HG03097 (cell line): ENCODE data around the gene SMYD1.

Experiments used
- ATAC-seq: cut with Tn5 transposase; IDR thresholded peaks from one replicate; pipeline ENCODE4 v1.9.1; 2021; ENCODE audit not compliant: unreplicated experiment, low FRiP score

SMYD1 gene

DNA sequence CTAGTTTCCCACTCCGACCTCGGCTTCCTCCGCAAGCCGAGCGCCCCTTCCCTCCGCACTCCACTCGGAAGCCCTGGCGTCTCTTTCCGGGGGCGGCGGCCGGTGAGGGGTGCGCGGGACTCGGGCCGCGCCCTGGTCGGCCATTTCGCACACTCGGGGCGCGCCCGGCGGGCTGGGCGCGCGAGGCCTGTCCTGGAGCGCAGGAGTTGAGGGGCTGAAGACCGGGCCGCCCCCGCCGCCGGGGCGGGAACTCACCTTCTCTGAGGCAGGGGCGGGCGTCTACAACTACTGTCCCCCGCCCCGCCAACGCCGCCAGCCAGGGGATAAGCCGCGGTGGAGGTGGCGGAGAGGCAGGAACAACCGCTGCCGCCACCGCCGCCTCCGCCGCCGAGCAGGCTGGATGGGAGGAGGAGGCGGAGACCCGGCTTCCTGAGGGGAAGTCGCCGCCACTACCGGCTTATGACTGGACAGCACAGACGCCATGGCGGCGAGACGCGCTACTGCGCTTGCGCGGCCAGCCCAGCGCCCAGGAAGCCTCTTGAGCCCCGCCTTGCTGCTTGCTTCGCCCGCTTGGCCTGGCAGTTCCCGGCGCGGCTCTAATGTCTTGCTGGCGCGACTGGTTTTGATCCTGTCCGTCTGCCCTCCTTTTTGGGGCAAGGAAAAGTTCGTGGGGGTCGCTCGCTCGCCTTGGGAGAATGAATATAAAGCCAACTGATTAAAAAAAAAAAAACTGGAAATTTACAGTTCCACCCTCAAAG is 12.1 kb upstream of the SMYD1 start, which contains the start of gene KRCC1:
TSS of gene KRCC1 (minus strand) at position 413 of the 758 bp plus-strand sequence. CDS start 27,220 bp downstream, outside the sequence.
- peak; percentile 95 for ATAC-seq

DNA sequence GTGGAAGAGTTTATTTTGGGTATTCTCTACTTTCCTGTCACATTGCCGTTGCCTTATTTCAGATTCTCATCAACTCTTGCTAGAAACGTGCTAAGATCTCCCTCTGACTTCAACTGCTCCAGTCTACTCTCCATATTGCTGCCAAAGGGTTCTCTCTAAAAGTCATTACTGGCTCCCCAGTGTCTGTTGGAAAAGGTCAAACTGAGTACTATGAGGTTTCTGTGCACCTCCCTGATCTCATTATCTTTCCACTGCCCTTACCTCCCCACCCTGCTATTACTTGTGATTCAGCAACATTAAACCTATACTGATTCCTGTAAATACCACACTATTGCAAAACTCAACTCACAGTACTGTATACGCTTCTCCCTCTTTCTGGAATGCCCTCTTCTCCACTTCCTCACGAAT is 10.2 kb upstream of the SMYD1 start:
- ATAC-seq: no peak

DNA sequence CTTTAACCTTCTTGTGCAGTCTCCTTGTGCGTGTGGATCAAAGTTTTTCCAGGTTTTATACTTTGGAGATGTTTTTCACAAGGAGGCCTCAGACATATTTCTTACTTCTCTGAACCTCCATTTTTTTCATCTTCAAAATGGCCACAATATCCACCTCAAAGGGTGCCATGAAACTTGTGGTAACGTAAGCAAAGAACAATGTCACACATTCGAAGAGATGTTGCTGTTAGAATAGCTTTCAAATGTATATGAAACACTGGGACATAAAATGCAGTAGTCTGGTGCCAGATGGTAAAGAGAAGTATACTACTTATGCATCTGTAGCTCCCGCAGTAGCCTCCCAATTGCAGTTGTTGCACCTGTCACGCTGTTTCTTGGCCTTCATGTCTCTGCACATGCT is 9.4 kb upstream of the SMYD1 start:
- ATAC-seq: no peak

DNA sequence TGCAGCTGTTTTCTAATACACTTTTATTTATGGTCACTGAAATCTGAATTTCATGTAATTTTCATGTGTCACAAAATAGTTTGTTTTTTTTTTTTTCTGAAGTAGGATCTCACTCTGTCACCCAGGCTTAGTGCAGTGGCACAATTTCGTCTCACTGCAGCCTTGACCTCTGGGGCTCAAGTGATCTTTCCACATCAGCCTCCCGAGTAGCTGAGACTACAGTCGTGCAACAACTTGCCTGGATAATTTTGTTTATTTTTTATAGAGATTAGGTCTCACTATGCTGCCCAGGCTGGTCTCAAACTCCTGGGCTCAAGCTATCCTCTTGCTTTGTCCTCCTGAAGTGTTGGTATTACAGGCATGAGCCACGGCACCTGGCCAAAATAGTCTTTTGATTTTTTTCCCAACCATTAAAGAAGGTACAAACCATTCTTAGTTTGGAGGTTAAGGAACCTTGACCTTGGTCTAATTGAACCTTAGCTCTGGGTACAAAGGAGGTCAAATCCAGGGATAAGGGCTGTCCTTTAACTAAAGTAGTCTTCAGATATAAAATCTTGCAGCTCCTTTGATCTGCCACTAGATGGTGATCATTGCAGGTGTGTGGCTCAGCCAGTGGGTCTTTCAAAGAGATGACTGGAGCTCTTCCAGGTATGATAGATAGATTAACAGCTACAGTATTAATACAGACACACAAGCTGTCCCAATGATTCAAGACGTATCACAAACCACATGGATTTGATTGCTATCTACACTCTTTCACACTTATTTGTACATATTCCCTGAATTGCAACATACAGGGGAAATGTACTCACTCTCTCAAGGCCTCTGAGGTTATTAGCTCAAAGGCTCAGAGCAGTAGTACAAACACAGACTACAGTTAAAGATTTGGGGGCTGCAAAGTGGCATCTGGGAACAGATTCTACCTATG is 7.4 kb upstream of the SMYD1 start:
- ATAC-seq: no peak

DNA sequence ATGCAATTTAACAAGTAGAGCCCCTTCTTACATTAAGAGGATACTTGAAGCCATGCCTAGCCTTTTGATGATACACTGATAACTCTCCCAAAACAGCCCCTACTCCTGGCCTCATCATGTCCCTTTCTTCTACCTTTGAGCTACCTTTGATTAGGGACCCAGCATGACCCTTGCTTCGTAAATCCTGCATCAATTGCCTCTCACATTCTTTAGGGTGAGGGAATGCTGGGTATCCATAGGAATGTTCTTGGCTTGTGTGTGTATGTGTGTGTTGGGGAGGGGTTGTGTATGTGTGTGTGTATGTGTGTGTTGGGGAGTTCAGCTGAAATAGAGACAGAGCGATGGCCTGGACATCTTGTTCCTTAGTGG is 6.7 kb upstream of the SMYD1 start:
- ATAC-seq: no peak

DNA sequence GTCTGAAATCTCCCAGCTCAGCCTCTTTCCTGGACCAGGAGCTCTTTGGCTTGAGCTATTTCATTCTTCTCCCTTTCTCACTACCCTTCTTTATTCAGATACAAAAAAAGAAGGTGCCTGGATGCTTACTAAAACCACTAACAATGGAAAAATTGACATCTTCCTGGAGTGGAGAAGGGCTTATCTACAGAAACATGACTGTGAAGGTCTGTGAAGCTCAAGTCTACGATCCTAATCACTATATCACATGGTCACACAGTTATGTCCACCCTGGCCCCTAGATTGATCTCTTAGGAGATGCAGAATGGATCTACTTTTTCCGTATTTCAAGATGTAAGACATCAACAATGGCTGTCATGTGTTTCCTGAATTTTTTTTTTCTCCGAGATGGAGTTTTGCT is 6.3 kb upstream of the SMYD1 start:
- no peak for ATAC-seq

DNA sequence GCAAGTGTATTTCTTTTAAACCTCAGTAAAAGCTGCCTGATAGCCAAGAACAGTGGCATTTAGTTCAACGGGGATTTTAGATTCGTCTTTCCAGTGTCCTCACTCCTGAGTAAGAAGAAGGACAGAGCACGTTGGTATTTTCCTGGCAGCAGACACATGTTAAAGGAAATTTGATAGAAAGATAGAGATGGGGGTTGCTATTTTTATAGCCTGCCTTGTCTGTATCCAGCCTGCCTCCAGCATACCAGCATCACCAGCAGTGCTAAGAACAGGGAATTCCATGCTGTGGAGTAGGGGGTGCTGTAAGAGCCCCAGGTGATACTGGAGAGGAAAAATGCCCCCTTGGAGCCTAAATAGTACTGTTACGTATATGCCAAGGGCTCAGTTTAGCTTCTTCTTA is 1.1 kb upstream of the SMYD1 start:
- no peak for ATAC-seq

DNA sequence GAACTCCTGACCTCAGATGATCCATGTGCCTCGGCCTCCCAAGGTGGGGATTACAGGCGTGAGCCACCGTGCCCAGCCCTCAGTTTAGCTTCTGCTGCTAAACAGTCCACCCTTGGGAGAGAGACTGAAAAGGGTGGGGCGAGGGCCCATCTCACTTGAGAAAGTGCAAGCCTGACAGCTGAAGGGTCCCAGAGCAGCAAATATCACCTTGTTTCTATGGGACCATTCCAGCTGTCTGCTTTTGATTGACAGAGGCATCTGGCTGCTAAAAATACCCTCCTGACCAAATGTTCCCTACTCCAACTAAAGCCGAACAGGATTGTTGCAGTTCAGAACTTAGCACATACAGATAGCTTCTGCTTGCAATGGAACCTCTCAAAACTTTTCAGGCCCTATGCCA is 436 bp upstream of the SMYD1 start:
- no peak for ATAC-seq

DNA sequence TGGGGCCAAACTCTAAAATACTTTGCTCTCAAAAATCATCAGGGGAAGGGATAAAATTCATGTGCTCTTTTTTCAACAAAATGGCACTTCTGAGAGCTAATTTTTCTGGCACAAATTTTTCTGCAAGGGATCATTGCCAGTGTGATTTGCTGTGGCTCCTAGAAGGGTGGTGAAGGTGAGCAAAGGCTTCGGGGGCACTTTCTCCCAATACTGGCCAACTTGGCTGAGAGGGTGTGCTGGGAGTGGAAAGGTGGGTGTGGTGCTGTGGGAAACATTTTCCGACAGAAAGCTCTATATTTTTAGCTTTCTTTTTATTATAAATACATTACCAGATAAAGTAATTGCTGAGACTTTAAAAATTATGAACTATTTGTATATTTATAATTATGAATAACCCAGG is 419 bp downstream of the SMYD1 start:
- ATAC-seq: no peak

DNA sequence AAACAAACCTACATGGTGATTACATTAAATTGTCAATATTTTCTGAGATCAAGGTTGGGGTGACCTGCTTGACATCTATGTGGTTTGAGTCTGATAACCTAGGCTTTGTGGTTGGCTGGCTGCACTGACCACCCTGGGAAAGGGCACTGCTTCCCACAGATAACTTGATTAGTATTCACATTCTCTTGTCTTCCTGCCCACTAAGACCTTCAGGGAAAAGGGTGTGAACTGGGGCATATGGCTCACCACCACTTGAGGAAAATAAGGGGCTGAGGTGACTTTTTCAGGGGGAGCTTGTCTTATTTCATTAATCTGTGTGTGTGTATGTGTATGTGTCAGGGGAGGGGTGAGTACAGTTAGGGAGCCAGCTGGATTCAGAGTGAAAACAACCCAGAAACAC is 1.5 kb downstream of the SMYD1 start:
- no peak for ATAC-seq

DNA sequence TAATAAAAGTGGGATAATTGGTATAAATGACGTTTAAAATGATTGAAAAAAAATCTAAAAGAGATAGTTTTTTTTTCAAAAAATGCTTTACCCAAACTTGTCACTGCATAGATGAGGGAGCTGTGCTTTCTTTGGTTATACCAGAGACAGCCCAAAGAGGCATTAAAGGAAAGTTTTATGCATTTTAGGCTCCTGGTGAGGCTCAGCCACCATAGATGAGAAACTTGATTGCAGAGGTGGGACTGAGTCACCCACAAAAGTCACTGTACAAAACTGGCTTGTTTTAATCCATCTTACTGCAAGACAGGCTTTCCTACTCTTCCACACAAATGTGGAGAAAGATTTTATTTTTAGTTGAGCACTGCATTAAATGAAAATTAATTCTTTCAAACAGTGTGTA is 2.4 kb downstream of the SMYD1 start:
- no peak for ATAC-seq

DNA sequence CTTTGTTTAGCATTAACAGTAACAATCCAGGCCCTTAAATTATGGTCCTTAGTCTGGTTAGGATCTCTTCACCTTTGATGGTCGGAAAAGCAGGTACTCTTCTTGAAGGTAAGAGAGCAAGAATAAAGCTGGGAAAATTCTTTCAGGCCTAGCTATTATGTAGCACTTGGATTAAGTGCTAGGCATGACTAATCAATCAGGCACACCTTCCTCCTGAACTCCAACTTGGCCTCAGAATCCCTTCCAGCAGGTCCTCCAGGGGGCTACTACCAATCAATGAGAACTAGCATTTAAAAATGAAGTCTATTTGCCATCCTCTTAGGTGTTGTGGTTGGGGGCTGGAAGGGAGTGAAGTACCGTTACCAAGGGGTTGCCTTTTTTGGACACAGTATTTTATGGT is 3.7 kb downstream of the SMYD1 start:
- no peak for ATAC-seq

DNA sequence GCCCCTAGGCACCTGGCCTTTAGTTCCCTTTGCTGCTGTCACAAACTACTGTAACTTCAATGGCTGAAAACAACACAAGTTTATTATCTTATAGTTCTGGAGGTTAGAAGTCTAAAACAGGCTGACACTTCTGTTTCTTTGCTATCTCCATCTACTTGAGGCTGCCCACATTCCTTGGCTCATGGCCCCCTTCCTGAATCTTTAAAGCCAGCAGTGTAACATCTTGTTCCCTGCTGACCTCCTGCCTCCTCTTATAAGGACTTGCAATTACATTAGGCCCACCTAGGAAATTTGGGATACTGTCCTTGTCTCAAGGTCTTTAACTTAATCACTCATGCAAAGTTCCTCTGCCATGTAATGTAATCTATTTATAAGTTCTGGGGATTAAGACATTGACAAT is 6.5 kb downstream of the SMYD1 start:
- no peak for ATAC-seq

DNA sequence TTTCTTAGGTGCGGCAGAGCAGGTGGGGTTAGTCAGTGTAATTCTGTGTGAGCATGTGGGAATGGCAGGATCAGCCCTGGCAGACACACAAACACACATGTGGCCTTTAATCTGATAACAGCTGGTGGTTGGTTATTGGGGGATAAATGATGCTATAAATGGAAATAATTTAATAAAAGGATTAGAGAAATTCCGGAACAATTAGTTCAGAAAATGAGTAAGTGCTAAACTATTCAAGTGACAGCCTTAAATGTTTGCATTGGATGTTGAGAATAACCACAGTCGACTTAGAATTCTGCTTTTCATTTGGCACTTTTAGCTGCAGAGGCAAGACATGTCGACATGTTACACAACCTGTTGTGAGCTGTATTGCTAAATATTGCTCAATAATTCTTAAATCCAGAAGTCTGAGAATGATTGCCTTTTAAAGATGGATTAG is 7.2 kb downstream of the SMYD1 start:
- no peak for ATAC-seq

DNA sequence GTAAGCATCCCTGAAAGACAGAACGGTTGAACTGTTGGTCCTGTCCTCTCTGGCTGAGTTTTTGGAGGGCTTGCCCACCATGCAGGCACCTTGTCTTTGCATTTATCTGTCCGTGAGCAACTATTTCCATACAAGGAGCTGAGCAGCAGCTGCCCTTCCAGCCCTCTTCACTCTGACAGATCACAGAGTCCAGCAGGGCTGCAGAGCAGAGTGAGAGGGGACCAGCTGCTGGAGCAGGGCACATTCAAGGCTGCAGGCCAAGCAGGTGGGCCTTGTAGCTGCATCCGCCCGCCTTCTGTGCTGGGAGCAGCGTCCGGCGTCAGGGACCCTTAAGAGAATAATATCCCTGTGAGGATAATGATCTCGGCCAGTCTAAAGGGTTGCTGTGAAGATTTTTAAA is 9.5 kb downstream of the SMYD1 start:
- no peak for ATAC-seq

DNA sequence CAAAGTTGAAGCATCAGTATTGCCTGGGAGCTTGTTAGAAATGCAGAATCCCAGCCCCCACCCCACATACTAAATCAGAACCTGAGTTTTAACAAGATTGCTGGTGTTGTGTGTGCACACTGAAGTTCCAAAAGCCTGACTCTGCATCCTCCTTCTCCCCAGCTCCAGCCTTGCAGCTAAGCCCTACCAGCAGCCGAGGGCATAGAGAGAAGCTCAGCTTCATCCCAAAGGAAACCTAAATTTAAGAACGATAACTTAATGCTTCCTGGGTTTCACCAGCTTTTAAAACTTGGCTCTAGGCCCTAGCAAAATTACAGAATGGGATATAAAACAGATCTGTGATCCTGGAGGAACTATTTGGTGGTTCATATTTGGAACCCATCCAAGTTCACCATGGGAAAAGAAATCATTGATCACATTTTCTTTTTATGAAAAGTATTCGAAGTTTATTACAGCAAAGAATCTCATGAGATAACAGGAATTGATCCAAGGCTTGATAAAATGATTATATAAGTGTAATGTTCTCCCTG is 11.1 kb downstream of the SMYD1 start:
- ATAC-seq: no peak

DNA sequence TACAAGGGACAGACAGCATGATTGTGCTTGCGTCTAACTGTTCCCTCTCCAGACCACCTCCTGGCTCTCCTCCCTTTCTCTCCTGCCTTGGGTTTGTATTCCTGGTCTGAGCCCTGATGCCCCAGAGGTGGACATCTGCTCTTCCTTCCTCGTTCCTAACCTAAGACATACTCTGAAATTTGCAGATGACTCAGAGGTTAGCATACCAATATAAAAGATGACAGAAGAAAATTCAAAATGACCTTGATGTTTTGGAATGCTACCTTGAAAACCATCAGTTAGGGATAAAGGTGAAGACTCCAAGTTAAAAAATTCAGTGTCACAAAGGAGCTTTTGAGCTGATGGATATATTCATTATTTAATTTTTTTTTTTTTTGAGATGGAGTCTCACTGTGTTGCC is 12.9 kb downstream of the SMYD1 start:
- ATAC-seq: no peak

DNA sequence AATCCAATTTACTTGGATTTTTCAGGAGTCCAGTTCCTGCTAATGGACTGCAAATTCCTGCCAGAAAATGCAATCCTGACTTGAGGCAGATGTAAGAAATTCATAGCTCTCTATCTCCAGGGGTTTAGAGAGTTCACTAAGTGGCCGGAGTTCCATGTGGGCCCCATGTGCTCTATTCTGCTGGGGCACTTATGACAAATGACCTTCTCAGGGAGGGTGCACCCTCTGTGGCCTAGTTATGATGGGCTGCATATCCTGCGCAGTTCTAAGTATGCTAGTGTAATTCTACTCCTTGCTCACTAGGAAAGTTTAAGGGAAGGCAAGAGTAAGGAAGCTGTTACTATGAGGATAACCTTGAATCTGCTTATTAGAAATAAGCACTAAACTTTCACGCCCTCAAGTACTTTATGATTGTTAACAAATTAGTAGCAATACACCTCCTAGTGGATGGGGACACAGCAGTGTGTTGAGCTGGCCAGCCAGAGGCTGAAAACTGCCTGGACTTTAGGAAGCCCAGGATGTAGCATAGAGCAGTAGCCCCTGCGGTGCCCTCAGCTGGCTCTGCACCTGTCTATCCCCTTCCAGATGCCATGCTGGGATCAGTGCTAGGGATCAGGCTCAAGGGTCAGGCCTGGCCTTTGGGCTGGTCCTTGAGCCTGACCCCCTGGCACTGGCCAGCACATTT is 14.4 kb downstream of the SMYD1 start:
- no peak for ATAC-seq

DNA sequence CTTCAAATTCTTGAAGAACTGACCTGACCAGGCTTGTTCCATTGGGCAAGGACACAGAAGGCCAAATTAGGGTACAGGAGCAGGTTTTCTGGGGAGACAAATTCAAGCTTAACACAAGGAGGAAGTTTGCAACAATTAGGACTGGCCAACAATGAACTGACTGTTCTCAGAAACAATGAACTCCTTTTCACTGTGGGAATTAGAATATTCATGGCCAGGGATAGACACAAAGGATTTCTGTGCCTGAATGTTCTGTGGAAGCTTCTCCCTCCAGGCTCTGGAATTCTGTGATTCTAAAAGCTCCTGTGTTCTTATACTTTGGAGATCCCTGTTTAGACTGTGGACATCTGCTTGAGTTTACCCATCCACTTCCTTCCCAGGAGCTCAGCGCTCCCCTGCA is 15.2 kb downstream of the SMYD1 start:
- no peak for ATAC-seq

DNA sequence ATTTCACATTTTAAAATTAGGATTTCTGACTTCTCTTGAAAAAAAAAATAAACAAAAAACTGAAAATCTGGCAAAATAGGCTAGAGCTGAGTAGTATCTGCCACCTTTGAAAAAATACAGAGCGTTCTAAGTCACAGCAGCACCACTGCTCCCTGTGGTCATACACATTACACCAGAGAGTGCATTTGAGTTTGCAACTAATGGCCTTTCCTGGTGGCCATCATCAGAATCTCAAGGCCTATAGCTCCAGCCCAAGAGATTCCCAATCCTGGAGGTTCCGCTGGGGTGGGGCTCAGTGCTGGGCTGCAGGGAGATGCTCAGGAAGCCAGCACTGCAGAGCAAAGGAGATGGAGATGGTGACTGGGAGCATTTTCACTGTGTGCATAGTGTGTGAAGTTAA is 17.5 kb downstream of the SMYD1 start:
- no peak for ATAC-seq

DNA sequence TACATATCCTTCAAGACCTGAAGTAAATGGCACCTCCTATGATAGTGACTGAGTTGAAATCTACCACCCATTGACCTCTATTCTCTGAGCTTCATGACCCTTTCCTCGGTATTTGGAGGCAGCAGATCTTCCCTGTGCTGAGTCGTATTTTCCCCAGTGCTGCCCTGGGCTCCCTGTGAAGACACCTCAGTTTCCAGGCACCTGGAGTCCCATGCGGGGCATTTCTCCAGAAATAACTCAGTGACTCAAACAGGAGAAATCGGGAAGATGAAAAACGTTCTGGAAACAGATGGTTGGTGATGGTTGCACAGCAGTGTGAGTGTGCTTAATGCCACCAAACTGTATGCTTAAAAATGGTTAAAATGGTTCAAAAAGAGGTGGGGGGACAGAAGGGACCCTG is 18.0 kb downstream of the SMYD1 start:
- ATAC-seq: no peak
